ENCODE data around the gene COL27A1. TPM values are rescaled to one million over a fixed set of nuclear protein-coding genes. Genes with fewer than 3 reads are reported as not detected.

Gene COL27A1
- total RNA-seq, 2 experiments from 2014 or later = 8.9 to 9.1 TPM

GRCh38 chr9:114308361-114308950 lies 153.1 kb downstream of the COL27A1 start:
- Mint-ChIP-seq H3K27ac (no peak overlapping the region), H3K9me3 (ENCODE audit: low read depth) (no peaks in the 10 kb centered on the region), H3K4me1 (peaks cover 4% of the 10 kb centered on the region), H3K4me3 (no peak overlapping the region), H3K27me3 (no peaks in the 10 kb centered on the region), H3K36me3 (ENCODE audit: low read depth) (no peaks in the 10 kb centered on the region)
- CTCF ChIA-PET = interaction anchor here (0.7 kb wide), 1 partner anchor 492 kb away, joined by 3 read pairs; no protein-coding TSS in a partner anchor
- ATAC-seq (no peak), DNase-seq (no peak)
- POLR2A ChIA-PET = no interaction called here
- intact Hi-C loops (cut with DNase I, micrococcal nuclease) = no loop called here

GRCh38 chr9:114309096-114309495 lies 153.8 kb downstream of the COL27A1 start:
- CTCF ChIA-PET = no interaction called here

GRCh38 chr9:114310471-114311450 lies 155.4 kb downstream of the COL27A1 start:
- no peak for DNase-seq
- ATAC-seq = no peak
- POLR2A ChIA-PET = interaction anchor here (0.7 kb wide), 1 partner anchor 15 kb away, joined by 3 read pairs; no protein-coding TSS in a partner anchor
- H3K9me3 Mint-ChIP-seq (ENCODE audit: low read depth) = no peaks in the 10 kb centered on the region
- no peak overlapping the region for H3K27ac Mint-ChIP-seq
- no peak overlapping the region for H3K4me3 Mint-ChIP-seq
- H3K36me3 Mint-ChIP-seq (ENCODE audit: low read depth) = no peaks in the 10 kb centered on the region
- H3K27me3 Mint-ChIP-seq = no peaks in the 10 kb centered on the region
- intact Hi-C loops (cut with DNase I, micrococcal nuclease) = no loop called here
- peaks cover under 1% of the 10 kb centered on the region for H3K4me1 Mint-ChIP-seq
- CTCF ChIA-PET = interaction anchor here (0.7 kb wide), 1 partner anchor 203 kb away, joined by 3 read pairs; no protein-coding TSS in a partner anchor

More at GRCh38 chr9:114309096-114309495, 153.8 kb downstream of the COL27A1 start:
- POLR2A ChIA-PET = no interaction called here
- H3K36me3 Mint-ChIP-seq (ENCODE audit: low read depth) = no peaks in the 10 kb centered on the region
- no peak overlapping the region for H3K27ac Mint-ChIP-seq
- H3K4me3 Mint-ChIP-seq = no peak overlapping the region
- H3K9me3 Mint-ChIP-seq (ENCODE audit: low read depth) = no peaks in the 10 kb centered on the region
- peaks cover 4% of the 10 kb centered on the region for H3K4me1 Mint-ChIP-seq
- no peak for DNase-seq
- no peak for ATAC-seq
- intact Hi-C loops (cut with DNase I, micrococcal nuclease) = no loop called here
- H3K27me3 Mint-ChIP-seq = no peaks in the 10 kb centered on the region

GRCh38 chr9:114311571-114312512 lies 156.5 kb downstream of the COL27A1 start:
- H3K27ac Mint-ChIP-seq = no peak overlapping the region
- no peaks in the 10 kb centered on the region for H3K36me3 Mint-ChIP-seq (ENCODE audit: low read depth)
- ChIA-PET POLR2A (no interaction called here), CTCF (no interaction called here)
- no peak overlapping the region for H3K4me3 Mint-ChIP-seq
- ATAC-seq (no peak), DNase-seq (no peak)
- intact Hi-C loops (cut with DNase I, micrococcal nuclease) = no loop called here
- no peaks in the 10 kb centered on the region for H3K9me3 Mint-ChIP-seq (ENCODE audit: low read depth)
- H3K4me1 Mint-ChIP-seq = no peaks in the 10 kb centered on the region
- peaks cover 2% of the 10 kb centered on the region for H3K27me3 Mint-ChIP-seq

- intact Hi-C loops (cut with DNase I, micrococcal nuclease) = no loop called here
- CTCF ChIA-PET = no interaction called here
- DNase-seq = no peak
Measured at GRCh38 chr9:114312513-114312875, 157.2 kb downstream of the COL27A1 start.

GRCh38 chr9:114313186-114313585 lies 157.8 kb downstream of the COL27A1 start:
- H3K9me3 Mint-ChIP-seq (ENCODE audit: low read depth) = no peaks in the 10 kb centered on the region
- peaks cover 2% of the 10 kb centered on the region for H3K27me3 Mint-ChIP-seq
- intact Hi-C loops (cut with DNase I, micrococcal nuclease) = no loop called here
- no peak for ATAC-seq
- no peak overlapping the region for H3K4me3 Mint-ChIP-seq
- no peaks in the 10 kb centered on the region for H3K36me3 Mint-ChIP-seq (ENCODE audit: low read depth)
- POLR2A ChIA-PET = no interaction called here
- H3K27ac Mint-ChIP-seq = no peak overlapping the region
- no peak for DNase-seq
- peaks cover 7% of the 10 kb centered on the region for H3K4me1 Mint-ChIP-seq
- CTCF ChIA-PET = no interaction called here

More at GRCh38 chr9:114312513-114312875, 157.2 kb downstream of the COL27A1 start:
- Mint-ChIP-seq H3K27me3 (peaks cover 2% of the 10 kb centered on the region), H3K9me3 (ENCODE audit: low read depth) (no peaks in the 10 kb centered on the region), H3K36me3 (ENCODE audit: low read depth) (no peaks in the 10 kb centered on the region), H3K4me3 (no peak overlapping the region), H3K4me1 (peaks cover under 1% of the 10 kb centered on the region), H3K27ac (no peak overlapping the region)
- POLR2A ChIA-PET = no interaction called here
- ATAC-seq = no peak

- Mint-ChIP-seq H3K36me3 (ENCODE audit: low read depth) (no peaks in the 10 kb centered on the region), H3K4me1 (peaks cover 7% of the 10 kb centered on the region), H3K4me3 (no peak overlapping the region), H3K27me3 (peaks cover 6% of the 10 kb centered on the region), H3K27ac (no peak overlapping the region), H3K9me3 (ENCODE audit: low read depth) (no peaks in the 10 kb centered on the region)
- intact Hi-C loops (cut with DNase I, micrococcal nuclease) = no loop called here
- DNase-seq (no peak), ATAC-seq (no peak)
- CTCF ChIA-PET = interaction anchor here (0.5 kb wide), 1 partner anchor 105 kb away, joined by 3 read pairs; no protein-coding TSS in a partner anchor
- POLR2A ChIA-PET = no interaction called here
Measured at GRCh38 chr9:114314256-114314867, 159.0 kb downstream of the COL27A1 start.

GRCh38 chr9:114314881-114315722 lies 159.8 kb downstream of the COL27A1 start:
- POLR2A ChIA-PET = interaction anchor here (0.6 kb wide), 1 partner anchor 68 kb away, joined by 4 read pairs; no protein-coding TSS in a partner anchor
- Mint-ChIP-seq H3K9me3 (ENCODE audit: low read depth) (no peaks in the 10 kb centered on the region), H3K27ac (no peak overlapping the region), H3K36me3 (ENCODE audit: low read depth) (no peaks in the 10 kb centered on the region), H3K4me3 (no peak overlapping the region), H3K27me3 (peaks cover 6% of the 10 kb centered on the region), H3K4me1 (peaks cover 7% of the 10 kb centered on the region)
- DNase-seq (no peak), ATAC-seq (no peak)
- CTCF ChIA-PET = no interaction called here
- intact Hi-C loops (cut with DNase I, micrococcal nuclease) = no loop called here

GRCh38 chr9:114315723-114316363 lies 160.5 kb downstream of the COL27A1 start:
- no peak overlapping the region for H3K4me3 Mint-ChIP-seq
- H3K9me3 Mint-ChIP-seq (ENCODE audit: low read depth) = no peaks in the 10 kb centered on the region
- ATAC-seq = no peak
- intact Hi-C loops (cut with DNase I, micrococcal nuclease) = no loop called here
- no peak overlapping the region for H3K27ac Mint-ChIP-seq
- peaks cover 7% of the 10 kb centered on the region for H3K4me1 Mint-ChIP-seq
- H3K36me3 Mint-ChIP-seq (ENCODE audit: low read depth) = no peaks in the 10 kb centered on the region
- H3K27me3 Mint-ChIP-seq = peaks cover 6% of the 10 kb centered on the region
- CTCF ChIA-PET = no interaction called here
- POLR2A ChIA-PET = no interaction called here
- DNase-seq = no peak

- POLR2A ChIA-PET = no interaction called here
- intact Hi-C loops (cut with DNase I, micrococcal nuclease) = no loop called here
- Mint-ChIP-seq H3K36me3 (ENCODE audit: low read depth) (no peaks in the 10 kb centered on the region), H3K9me3 (ENCODE audit: low read depth) (no peaks in the 10 kb centered on the region), H3K27me3 (peaks cover 6% of the 10 kb centered on the region), H3K4me3 (no peak overlapping the region), H3K4me1 (peaks cover 11% of the 10 kb centered on the region), H3K27ac (no peak overlapping the region)
- DNase-seq (no peak), ATAC-seq (no peak)
- CTCF ChIA-PET = interaction anchor here (0.6 kb wide), 1 partner anchor 209 kb away, joined by 3 read pairs; no protein-coding TSS in a partner anchor
Measured at GRCh38 chr9:114316605-114317230, 161.4 kb downstream of the COL27A1 start.
